Amniotic stem cell (primary cell): ENCODE measurements around the gene ATP8A2.

Experiments
- DNase-seq: peaks from one replicate; lab custom pipeline; 2025; lab: John Stamatoyannopoulos, UW

Gene ATP8A2

DNA sequence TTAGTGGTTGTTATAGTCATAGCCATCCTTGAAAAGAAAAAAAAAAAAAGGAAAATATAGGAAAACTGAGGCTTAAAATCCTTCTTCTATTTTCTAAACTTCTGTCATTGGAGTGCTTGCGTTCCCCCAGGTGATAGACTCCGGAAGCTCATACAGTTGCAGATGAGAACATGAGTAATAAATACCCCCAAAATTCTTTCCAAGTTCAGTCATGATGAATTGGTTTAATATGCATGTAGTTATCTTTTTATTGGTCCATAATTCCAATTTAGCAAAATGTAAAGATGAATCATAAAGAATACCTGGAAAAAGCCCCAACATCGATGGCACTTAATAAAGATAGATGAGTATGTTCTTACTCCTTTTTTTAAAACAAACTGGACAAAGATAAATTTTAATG is 487.8 kb downstream of the ATP8A2 start:
- no peak for DNase-seq

DNA sequence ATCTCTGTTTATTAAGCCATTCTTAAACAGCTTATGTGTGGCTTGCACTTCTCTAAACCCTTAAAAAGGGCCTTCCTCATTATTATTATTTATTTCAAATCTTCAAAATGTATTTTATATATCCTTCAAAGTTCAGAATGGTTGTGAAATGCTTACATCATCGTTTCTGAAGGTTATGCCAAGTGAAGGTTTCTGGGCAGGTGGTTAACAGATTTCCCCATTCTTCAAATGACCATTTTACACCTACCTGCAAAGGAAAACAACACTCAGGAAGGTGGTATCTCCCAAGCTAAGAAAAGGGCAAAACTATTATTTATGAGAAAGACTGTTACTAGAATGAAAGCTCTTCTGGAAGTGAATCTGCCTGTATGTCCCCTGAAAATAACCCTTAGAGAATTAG is 488.5 kb downstream of the ATP8A2 start:
- DNase-seq, result no peak

DNA sequence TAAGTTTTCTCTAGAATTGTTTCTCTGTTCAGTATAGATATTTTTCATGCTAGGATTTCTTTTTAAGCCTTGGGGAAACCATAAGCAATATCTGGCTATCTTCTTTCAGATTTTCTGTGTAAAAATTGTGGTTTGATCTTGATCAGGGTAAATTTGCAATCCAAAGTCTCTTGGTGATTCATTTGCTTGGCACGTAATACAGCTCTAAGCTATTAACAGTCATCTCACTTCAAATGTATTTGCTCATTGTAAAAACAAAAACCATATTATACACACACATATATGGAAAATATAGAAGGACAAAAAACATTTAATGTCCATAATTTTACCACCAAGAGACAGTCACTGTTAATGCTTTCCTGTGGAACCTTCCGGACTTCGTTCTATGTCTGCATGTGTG is 489.1 kb downstream of the ATP8A2 start:
- DNase-seq, result peak; percentile 45

DNA sequence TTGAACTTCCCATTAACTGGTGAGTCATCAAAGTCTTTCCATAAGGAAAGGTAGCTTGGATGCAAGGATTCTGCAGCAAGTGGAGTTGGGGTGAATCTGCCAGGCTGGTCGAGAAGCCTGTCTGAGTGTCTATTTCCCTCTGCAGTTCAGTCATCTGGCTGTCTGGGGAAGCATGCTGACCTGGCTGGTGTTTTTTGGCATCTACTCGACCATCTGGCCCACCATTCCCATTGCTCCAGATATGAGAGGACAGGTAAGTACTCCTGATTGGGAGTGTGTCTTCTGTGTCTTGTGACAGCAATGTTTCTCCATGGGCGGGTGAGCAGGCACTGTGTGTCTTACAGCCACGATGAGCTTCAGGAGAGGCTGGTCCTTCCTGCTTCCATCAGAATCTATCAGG is 490.4 kb downstream of the ATP8A2 start:
- DNase-seq, result no peak

DNA sequence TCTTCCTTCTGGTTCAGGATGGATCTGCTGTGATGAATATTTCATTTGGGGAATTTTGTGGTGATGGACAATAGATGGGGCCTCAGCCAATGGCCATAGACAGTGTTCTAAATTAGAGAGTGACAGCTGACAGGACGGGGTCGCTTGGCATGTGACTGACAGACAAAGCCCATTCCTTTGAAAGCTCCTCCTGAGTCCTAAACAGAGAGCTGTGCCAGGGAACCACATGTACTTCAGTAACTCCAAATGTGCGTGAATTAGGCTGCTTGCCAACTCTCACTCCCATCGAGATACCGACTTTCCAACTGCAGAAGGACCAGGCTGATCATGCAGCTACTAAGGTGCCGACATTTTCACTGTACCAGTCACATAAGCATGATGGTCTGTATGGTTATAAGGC is 492.3 kb downstream of the ATP8A2 start:
- no peak for DNase-seq

DNA sequence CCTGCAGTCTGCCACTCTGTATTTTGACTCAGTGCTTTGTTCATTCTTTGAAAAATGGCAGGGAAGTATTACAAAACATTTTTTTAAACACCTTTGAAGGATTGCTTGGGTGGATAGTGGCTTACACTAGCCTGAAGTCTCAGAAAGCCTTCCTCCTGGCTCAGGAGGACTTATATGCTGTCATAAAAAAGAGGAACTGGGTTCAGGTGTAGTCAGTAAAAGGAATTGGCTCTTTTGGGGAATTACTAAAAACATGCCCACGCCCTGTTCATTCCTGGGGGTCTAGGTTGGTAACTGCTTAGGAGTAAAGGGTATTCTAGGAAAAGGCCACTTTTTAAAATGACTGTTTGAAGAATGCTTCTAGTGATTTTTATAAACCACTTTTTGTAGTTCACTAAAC is 493.2 kb downstream of the ATP8A2 start:
- DNase-seq, result no peak

DNA sequence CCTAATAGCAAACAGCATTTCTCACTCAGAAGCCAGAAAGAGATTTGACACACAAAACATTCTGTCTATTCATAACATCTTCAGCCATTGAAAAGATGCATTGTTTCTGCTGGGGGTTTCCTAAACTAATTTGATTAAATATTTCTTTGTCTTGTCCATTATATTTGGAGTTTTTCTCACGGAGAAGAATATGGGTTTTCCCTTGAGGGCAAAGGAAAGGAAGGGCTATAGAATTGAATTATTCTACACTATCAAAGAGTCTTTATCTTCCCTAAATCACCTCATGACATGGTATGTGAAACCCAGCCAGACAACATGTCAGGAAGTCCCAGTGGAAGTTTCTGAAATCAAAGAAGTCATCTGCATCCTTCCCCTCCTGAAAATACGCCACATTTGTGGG is 493.6 kb downstream of the ATP8A2 start:
- no peak for DNase-seq

DNA sequence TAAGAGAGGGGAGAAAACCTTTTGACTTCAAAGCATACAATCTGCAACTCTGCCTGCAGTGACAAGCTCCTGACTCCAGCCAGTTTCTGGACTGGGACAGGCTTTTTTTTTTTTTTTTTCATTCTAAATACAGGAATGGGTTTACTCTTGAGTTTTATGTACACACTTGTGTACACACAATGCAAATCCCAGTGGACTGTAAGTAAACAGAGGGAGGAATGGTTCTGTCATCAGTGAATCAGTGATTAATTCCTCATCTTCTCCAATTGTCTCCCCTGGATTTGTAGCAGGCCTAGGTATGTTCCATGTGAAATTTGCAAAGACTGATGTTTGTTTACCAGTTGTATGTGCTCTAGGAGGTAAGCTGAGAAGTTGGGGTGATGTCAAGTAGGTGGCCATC is 495.3 kb downstream of the ATP8A2 start:
- DNase-seq, result no peak

DNA sequence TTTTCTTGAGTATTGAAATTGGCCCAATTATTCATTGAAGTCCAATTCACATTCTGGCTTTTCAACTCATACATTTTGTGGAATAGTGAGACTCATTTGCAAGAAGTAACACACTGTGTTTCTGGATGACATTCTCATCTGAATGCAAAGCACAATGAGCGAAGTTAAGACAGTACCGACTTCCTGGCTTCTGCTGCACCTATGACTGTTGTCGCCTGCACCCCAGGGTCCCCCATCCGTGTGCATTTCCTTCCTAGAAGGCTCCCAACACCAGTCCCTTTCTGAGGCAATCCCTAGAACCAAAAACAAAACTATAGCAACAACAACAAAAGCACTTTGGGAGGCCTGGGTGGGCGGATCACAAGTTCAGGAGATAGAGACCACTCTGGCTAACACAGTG is 496.7 kb downstream of the ATP8A2 start:
- no peak for DNase-seq

DNA sequence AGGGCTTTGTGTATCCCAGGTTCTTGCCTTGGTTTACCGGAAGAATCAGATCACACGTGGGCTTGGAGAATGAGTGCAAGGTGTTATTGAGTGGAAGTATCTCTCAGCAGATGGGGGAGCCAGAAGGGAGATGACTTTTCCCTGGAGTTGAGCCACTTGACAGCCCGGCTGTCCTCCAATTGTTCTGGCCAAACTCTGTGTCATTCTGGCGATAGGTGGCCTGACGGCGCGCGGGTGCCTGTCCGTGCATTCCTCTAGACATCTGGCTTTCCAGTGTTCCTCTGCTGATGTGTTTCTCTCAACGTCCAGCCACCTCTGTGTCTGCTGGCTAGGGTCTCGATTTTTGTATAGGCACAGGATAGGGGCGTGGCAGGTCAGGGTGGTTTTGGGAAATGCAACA is 498.2 kb downstream of the ATP8A2 start:
- DNase-seq, result no peak

DNA sequence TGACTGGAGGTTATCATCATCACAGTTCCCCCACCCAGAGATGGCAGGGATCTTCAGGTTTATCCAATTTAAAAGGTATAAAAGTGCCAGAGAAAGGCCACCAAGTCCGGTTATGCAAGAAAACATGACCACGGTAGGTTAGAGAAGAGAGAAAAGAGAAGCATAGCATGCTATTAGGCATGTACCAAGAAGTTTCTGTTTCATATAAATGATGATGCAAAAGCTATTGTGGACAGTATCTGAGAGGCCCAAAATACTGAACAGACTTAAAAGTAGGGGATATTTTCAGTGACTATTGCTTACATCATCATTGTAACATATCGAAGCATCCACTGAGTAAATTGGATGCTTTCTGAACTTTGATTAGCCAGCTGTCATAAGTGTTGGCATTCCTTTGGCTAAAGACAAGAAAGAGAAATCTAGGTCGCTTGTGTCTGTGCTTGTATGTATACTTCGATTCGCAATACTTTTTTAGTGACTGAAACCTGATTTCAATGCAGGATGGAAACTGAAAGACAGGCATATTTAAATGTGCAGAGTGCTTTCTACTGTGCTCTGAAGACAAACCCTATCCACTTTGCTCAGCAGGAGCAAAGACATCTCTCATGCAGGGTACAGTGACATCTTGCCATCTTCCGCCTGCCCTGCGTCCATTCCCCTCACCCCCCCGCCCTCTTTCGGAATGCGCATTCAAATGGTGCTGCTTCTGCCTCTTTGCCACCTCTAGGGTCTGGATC is 499.8 kb downstream of the ATP8A2 start:
- DNase-seq, result no peak

DNA sequence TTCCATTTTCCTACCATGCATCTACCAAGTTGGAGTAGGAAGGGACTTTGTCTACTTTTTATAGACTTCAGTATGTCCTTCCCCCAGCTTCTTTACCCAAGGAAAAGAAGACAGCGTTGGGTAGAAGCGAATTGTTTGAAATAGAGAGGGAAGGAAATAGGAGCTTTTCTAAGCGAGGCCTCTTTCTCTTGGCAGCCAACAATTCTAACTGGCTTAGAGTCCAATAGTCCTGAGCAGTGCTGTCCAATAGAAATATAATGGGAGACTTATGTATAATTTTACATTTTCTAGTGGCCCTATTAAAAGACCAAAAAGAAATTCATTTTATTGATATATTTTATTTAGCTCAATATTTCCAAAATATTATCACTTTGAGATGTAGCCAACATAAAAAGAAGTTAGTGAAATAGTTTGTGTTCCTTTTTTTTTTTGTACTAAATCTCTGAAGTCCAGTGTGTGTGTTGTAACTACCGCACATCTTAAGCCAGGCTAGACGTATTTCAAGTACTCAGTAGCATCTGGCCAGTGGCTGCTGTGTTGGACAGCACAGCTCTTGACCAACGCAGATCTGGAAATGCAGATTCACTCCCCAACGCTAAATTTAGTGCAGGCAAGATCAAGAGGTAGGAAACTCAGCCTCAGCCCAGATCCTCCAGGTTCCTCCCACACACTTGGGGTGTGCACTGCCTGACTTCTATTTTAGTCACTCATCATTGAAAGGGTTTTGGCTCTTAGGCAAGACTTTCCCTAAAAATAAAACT is 500.9 kb downstream of the ATP8A2 start:
- no peak for DNase-seq

DNA sequence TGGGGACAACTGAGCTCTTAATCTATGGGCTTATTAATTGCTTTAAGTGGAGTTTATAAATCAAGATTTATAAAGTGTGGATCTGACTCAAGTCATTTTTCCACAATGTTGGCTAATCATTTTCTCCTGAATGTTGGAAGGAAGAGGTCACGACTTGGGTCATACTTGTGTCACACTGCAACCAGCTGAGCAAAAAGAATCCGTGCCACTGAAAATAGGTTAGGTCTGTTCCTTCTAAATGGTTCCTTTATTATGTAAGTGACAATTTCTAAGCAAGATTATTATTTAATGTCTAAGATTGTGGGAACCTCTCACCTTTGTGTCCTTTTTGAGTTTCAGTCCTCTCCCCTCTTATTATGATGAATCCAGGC is 501.5 kb downstream of the ATP8A2 start:
- DNase-seq, result no peak

DNA sequence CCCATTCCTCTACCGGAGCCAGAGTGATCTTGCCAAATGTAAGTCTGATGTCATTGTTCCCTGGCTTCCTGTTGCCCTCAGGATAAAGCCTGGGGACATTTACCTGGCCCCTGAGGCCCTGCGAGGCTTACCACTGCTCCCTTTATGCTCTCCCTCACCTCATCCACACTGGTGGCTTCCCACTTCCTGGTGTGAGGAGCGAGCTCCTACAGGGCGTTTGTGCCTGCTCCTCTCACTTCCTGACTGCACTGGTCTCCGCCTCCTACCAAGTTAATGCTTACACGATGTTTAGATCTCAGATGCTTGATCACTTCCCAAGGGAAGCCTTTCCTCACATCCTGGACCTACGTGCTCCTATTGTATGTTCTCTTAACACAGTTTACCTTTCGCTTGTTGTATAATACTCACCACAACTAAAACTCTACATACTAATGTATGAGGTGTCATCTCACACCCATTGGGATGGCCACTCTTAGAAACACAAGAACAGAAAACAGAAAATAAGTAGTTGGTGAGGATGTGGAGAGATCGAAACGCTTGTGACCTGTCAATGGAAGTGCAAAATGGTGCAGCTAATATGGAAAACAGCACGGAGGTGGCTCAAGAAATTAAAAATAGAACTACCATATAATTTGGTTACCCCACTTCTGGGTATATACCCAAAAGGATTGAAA is 502.4 kb downstream of the ATP8A2 start:
- no peak for DNase-seq

DNA sequence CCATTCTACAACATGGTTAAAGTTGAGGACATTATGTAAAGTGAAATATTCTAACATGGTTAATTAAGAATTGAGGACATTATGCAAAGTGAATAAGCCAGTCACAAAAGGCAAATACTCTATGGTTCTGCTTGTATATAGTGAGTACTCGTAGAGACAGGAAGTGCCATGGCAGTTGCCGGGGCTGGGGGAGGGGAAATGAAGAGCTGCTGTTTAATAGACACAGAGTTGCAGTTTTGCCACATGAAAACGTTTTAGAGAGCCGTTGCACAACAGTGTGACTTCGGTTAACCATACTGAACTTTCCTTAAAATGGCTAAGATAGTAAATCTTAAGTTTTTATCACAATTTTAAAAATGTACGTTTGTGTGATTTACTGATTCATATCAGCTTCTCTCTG is 503.1 kb downstream of the ATP8A2 start:
- DNase-seq, result no peak

DNA sequence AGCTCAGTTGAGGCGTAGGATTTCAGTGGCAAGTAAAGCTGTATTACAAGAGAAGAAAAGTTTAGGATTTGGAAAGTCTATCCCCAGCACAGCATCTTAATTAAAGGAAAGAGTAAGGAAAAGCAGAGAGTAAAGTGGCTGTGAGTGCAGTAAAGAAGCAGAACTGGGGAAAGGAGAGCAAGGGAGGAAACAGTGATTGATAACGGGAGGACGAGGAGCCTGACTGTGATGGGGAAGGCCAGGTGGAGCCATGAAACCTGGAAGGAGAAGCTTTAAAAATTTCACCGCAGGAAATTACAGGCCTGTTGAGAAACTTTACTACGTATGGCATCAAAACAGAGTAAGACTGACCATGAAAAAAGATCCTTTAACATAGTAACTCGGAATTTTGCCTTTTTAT is 504.5 kb downstream of the ATP8A2 start:
- DNase-seq, result no peak

DNA sequence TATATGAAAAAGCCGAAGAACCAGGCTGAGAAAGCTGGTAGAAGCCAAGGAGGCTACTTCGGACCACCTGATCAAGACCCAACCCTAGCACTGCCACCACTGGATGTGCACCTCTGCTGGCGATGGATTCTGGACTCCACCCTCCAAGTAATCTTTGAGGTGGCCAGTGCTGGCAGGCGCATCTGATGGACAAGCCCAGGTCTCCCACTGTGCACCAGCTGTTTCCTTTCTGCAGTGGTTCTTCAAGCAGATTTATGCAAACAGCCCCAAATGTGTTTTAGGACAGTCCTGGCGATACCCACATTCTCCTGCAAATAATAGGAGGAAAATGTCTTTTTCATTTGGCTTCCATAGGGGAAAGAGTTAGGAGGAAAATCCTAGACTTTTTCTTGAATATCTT is 507.7 kb downstream of the ATP8A2 start:
- DNase-seq, result no peak

DNA sequence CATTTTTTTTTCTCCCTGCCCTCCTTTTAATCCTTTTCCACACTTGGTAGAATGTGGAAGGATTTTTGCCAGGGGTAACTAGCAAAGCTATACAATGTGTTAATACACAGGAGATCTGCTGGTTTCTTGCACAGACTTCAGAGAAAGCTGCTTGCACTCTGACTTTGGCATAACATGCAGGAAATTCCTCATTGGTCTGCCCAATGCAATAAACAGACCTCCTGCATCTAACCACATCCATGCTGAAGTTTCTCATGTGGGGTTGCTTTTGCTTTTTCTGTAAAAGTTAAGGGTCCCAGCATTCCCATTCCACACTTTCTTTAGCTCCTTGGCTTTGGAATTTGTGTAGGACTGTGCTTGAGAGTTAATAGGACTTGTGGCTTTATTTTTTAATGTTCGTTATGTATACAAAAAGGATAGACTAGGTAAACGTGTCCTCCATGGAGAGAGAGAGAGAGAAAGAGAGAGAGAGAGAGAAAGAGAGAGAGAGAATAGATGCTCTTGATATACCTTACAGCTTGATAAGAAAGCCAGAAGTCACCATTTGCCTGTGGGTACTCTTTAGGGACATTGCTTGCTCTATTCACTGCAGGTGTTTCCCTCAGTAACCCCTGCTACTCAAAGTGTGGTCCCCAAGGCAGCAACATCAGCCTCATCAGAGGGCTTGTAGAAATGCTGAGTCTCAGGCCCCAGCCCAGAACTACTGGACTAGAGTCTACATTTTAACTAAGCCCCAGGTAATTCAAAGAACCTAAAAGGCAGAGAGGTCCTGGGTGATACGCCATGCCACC is 509.6 kb downstream of the ATP8A2 start:
- DNase-seq, result no peak

DNA sequence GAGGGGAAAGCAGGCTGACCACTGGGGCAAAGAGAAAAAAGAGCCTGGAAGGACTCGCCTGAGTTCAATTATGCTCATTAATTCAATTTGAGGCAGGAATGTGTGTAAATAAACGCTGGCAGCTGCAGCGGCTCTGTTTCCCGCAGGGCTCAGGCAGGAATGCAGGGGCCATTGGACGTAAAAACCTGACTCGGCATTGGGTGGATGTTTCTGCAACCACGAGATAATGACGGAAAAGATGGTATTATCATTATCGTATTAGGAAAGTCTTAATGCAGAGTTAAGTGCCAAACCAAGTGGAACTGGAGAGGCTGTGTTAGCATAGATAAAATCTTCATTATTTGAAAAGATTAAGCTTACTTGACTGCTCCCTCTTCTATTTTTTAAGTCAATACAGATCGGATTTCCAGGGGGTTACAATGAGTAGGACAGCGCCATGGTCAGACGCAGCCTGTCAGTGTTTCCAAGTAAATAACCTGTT is 510.2 kb downstream of the ATP8A2 start:
- DNase-seq, result no peak

DNA sequence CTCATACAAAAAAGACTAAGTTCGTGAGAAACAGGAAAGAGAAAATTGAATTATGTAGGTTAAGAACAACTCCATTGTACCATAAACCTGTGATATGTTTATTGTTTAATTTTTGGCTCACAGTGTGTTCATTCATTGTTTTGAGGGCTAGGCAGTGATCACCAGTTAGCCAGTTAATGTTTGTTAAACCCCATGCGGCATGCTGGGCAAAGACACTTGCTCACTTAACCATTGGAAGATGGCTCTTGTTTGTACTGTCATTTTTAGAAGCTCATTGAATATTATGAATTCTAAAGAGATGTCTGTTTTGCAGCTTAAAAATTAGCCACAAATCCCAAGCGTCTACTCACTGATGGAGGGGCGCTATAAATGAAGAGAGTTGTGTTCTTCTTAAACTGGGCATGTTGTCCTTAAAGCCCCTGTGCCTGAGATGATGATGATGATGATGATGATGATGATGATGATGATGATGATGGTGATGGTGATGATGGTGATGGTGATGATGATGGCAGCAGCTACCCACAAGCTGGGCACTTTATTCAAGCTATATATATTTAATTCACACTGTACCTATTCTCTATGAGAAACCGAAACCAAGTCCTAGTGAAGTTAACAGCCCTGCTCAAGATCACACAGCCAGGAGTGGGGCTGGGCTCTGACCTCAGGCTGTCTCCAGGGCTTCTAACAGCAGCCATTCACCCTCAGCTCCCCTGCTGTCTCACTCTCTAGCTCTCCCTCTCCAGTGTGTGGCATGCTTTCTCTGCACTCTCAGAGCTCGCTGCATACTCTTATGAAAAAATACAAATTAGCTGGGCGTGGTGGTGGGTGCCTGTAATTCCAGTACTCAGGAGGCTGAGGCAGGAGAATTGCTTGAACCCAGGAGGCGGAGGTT is 510.9 kb downstream of the ATP8A2 start:
- no peak for DNase-seq

DNA sequence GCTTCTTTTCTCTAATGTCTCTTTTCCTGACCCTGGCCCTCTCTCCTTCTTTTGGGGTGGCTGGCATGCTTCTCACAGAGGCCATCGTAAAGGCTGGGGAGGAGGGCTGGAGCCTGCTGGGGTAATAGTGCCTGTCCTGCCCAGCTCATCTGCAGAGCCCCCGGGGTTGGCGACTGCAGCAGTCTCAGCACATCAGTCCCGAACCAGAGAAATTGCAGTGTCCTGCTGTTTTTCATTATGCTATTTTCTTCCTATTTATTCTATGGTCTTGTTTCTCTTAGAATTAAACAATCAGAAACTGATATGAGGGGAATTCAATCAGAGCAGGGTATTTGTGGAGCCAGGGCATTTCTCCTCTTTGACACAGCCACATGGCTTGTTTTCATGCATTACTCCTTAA is 513.6 kb downstream of the ATP8A2 start:
- DNase-seq, result no peak
